ENCODE data around the gene AP3B1.
"Not testable (repeated sequence)": the region's sequence is repeated elsewhere in the genome, so short reads cannot be mapped to it uniquely, and the experiment has no call there.

Gene AP3B1

DNA sequence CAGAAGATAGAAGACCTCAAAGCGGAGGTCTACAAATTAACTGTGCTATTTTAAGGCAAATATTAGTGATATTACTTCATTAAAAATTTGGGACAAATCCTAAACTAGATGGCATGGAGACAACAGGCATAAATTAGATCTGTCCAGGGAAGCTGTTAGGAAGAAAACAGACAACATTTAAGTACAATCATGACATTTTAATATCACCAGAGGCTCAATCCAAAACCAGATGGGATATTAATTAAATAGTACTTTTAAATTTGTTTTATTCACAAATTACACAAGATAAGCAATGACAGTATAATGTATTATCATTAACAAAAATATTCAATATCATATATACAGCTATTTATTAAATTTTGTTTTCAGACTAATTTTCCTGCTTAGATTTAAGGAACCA is 161.1 kb downstream of the AP3B1 start:
- no peak for DNase-seq

DNA sequence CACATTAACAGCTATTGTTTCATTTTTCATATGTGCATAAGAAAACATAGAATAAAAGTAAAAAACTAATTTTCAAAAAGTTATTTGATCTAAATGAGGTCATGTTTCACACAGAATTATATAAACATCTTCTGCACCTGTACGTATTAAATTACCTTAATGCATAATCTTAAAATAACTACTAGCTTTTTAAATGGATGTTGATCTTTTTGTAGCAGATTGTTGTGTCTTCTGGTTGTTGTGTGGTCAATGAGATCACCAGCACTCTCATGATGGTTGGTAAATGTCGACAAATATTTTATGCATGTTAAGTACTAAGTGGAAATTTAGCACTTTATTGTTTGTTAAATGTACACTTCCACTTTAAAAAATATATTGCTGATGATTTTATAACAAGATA is 162.0 kb downstream of the AP3B1 start:
- no peak for DNase-seq

DNA sequence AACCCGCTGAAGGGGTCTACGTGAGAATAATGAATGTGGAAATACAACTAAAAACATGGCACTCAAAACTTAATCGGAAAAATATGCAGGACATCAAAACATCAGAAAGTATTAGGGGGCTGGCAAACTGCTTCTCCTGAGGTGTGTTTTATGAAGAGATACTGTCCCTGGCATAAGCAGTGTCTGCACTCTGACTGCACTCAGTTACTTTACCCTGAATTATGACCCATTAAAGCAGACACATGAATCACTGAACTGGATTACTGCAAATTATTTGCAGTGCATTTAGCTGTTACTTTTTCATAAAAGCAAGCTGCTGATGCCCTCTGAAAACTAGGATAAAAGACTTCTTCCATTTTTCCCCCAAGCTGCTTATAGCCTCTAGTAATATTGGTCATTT is 164.9 kb downstream of the AP3B1 start:
- DNase-seq, result no peak

DNA sequence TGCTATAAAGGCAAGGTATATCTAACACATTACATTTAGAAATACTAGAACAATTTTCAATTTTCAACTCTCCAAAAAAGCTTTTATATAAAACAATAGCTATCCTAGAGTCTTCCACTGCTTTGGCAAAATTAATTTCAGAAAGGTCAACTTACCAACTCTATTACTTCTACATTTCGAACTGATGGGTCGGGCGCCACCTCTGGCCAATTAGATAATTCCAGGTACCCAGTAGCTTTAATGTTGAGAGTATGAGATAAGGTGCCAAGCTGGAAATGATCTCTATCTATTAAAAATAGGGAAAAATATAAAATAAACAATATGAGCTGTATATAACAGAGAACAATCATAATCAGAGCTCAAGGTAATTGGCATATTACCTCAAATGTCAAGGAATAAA is 166.6 kb downstream of the AP3B1 start:
- no peak for DNase-seq

DNA sequence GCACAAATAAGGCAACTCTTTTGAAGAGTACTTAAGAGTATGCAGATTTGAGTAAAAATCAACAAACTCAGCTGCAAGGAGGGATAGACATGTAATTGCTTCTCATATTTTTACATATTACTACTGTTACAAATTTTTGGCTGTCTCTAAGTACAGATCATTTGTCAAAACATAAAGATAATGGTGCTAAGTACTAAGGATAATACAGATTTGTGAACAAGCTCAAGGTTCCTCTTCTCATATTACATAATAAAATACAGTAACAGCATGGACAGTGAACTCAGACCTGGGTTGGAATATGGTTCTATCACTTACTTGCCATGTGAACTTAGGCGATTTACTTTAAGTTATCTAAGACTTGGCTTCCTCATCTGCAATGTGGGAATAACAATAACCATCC is 168.0 kb downstream of the AP3B1 start:
- no peak for DNase-seq

DNA sequence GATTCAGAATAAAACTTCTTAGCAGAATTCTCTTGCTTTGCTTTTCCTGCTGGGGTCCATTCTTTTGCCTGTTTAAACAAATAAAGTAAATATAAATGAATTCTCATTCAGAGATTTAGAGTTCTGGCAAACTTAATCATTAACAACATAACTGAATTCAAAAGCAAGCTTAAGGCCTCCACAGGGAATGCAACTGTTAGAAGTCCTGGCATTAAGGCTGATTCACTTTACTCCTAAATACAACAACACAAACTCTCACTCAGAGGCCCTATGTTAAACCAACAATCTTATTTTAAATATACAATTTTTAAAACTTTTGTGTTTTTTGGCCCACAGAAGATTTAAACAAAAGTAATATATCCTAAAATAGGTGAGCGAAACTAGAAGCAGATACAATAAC is 178.3 kb downstream of the AP3B1 start:
- DNase-seq, result no peak

DNA sequence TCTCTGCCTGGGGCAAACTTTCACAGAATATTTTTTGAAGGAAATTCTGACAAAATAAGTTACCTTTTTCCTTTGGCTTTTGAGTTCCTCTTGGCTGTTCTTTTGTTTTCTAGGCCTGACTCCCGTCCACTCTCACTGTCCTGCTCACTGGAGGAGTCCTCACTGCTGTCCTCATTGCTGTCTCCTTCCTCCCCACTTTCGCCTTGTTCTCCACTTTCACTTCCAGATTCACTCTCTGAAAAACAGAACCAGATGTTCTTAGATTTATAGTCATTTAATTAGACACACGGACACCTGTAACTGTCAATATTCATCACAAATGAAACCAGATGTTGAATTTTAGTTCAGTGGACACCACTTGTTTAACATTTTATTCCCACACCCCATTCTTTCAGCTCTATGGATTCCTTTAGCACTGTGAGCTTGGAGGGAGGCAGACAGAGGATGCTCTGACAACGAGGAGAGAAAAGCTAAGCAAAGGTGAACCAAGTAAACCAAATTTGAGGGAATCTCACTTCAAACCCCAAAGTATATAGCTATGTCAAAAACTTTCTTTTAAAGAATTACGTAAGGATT is 180.7 kb downstream of the AP3B1 start:
- no peak for DNase-seq

DNA sequence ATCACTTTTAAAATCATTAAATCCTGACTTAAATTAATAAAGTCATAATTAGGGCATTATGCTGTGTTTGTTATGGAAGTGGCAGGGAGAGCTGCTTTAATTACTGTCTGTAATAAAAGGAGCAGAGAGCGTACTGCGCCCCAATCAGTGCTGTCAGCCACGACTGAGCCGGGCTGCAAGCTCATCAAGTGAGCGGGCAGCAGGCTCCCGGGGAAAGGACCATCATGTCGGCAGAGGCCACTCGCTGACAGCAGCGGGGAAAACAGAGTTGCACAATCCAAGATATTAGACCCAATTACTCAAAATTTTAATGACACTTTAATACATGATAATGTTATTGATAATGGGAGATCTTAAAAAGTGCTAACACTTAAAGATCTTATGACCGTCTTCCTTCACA is 181.6 kb downstream of the AP3B1 start:
- no peak for DNase-seq

DNA sequence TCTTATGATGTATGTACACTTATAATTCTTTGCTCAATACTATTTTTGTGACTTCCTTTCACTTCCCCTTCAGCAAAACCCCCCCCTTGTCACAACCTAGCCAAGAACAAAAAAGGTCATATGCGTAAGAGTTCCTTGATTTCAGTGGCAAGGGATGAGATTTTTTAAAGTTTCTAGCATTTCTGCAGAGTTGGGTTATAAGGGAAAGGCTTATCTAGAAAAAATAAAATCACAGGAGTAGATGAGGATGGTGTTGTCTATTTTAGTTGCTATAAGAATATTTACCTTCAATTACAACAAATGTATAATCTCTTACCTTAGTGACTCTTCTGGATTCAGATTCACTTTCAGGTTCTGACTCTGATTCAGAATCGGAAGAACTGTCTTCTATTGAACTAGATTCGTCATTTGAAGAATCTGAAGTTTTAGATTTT is 184.6 kb downstream of the AP3B1 start:
- DNase-seq, result no peak

DNA sequence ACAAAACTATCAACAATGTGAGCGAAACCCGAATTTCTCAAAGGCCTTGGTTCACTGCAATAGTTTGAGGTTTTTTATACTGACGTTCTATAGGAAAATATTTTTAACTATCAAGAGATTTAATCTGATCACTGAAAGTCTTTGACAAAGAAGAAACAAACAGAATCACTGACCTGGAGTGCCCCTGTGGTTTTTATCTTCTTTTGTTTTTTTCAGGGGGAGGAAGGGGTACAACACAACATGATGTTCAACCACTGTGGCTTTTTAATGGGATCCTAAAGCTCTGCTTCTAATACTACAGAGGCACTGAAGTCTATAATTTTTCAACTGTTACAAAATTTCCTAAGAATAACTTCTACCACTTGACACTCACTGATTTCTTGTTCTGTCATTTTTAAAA is 185.9 kb downstream of the AP3B1 start:
- DNase-seq, result no peak

DNA sequence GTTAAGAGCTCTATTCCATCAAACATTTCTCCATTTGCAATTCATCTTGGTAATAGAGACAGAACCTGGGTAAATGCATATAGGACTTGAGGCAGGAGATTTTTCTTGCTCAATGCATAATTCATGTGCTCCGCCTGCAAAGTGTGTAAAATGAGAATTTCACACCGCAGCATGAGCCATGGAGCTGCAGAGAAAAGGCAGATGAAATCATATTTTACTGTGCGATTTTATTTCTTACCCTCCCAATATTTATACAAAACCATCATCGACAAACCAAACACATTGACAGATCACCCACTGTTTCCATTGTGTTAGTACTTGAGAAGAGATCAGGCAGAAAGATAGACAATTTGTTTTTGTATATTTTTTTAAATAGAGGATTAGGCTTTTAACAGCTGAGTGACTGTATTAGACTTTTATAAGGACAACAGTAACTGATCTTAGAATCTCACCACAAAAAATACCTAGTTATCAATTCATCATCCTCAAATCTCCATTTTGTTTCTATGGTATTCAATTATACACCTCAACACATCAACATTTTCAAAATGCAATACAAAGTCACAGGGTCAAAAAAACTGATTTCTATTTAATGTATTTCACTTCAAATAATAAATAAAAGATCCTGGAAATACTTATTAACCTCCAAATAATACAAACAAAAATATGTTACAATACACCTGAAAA is 191.1 kb downstream of the AP3B1 start:
- no peak for DNase-seq

DNA sequence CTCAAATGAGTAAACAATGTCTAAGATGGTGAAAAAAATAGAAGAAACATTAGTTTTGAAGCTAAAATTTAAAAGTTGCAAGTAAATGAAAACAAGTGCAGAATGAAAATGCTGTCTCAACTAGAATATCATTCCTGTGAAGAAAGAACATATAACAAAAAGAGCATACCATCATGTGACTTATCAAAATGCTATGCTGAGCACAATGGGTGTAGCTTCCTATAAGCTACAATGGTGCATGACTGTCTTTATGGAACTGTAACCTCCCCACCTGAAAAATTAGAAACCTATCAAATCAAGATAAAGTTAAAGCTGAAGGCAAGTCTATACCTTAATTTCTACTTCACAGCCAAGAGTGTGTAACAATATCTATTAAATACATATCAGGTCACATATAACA is 192.0 kb downstream of the AP3B1 start:
- DNase-seq, result no peak

DNA sequence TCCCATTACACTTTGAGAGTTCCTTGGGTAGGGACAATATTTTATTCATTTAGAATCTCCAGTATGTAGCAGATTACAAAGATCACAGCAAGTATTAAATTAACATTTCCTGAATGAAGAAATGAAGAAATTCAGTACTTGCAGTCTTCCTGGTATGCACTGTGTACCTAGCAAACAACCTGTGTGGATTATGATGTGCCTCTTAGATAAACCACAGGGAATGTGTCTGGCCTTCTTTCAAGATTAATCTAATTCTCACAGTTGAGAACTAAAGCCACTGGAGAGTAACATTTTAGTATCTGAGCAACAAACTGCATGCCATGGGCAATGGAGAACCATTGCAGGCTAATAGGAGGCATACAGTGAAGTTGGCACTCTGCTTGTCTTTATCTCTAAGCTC is 199.4 kb downstream of the AP3B1 start:
- no peak for DNase-seq

DNA sequence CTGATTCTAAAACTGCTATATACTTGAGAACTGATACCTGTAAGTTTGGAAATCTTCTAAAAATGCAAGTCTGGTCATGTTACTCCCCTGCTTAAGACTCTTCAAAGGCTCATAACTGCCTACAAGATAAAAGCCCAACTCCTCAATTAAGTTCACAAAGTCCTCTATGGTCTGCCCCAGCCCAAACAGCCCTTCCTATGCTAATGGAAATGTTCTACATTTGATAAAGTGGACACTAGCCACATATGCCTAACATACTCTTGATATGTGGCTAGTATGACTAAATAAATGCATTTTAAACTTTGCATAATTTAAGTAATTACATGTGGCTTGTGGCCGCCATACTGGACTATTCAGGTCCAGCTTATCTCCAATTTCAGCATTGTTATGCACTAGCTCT is 204.5 kb downstream of the AP3B1 start:
- no peak for DNase-seq

DNA sequence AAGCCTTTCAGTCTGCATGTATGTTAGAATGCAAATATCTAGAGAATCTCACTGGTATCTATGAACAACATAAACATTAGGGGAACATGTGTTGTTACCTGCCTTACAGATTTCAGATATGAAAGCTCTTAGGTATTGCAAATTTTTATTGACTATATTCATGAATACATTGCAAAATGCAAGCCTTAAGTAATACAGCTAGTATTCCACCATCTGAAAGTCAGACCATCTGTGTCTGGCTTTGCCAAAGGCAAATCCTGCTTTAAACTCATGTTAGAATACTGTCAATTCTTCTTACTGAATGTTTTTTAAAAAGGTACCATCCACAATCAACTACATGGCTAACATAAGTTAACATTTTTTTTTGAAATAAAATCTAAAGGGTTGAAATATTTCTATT is 215.6 kb downstream of the AP3B1 start:
- DNase-seq, result no peak

DNA sequence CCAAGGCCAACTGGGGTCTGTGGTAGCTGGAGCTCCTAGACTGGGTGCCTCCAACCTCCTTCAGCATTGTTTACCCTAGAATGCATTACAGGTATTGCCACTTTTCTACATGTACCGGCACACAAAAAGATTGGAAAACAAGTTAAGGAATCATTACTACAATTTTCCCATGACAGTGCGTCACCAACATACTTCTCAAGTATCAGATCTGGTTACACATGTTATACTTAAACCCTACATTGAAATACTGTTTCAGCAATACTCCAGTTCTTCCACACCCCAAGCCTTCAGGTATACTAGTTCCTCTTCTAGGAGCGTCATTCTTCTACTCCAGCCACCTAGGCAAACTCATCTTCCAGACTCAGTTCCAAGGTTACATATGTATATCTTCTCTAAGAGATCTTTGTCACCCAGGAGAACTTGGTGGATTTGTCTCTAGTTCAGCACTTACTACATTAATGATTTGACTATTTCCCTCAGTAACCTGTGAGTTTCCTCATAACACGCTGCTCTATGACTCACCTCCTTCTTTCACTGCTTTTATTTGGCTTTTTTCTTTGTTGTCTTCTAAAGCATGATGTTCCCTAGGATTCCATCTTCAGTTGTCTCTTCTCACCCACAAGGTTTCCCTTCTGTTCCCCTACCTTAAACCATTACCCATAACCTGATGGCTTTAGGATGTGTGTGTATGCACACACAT is 217.0 kb downstream of the AP3B1 start:
- DNase-seq, result no peak

DNA sequence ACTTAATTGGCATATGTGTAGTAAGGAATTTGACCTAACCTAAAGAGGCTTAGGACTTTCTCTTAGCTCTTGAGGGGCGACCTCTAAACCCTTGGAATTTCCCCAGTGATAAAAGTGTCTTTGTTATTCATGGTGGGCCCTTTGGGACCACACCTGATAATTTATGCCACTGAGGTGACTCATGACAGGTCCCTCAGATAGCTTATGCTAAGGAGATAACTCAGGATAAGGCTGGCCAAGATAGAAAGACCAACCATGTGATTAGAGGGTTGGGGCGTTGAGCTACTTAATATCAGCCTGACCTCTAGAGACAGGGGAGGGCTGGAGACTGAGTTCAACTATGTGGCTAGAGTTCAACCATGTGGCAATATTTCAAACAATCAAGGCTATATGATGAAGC is 218.1 kb downstream of the AP3B1 start:
- DNase-seq, result no peak

DNA sequence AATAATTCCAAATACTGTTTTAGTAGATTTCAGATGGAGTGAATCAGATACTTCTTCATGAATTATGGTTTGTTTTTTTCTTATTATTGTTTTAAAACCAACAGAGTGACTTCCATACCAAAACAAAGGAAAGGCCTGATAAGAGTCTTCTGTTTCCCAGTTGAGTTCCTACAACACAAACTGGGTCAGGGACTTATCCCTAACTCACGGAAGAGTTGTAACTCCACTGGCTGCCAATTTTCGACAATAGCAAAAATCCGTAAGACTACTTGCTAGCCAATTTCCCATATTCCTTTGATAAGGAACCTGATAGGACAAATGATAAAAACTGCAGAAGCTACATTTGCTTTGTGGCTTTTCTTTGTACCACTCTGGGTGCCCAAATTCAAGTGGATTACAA is 219.2 kb downstream of the AP3B1 start:
- DNase-seq, result no peak

DNA sequence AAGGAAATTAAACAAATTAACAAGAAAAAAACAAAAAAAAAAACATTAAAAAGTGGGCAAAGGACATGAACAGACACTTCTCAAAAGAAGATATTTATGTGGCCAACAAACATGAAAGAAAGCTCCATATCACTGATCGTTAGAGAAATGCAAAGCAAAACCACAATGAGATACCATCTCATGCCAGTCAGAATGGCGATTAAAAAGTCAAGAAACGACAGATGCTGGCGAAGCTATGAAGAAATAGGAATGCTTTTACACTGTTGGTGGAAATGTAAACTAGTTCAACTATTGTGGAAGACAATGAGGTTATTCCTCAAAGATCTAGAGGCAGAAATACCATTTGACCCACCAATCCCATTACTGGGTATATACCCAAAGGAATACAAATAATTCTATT is 223.8 kb downstream of the AP3B1 start:
- DNase-seq, result not testable (repeated sequence)

DNA sequence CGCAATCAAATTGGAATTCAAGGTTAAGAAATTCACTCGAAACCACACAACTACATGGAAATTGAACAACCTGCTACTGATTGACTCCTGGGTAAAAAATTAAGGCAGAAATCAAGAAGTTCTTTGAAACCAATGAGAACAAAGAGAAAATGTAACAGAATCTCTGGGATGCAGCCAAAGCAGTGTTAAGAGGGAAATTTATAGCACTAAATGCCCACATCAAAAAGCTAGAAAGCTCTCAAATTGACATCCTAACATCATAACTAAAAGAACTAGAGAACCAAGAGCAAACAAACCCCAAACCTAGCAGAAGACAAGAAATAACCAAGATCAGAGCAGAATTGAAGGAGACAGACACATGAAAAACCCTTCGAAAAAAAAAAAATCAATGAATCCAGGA is 226.9 kb downstream of the AP3B1 start:
- not testable (repeated sequence) for DNase-seq

DNA sequence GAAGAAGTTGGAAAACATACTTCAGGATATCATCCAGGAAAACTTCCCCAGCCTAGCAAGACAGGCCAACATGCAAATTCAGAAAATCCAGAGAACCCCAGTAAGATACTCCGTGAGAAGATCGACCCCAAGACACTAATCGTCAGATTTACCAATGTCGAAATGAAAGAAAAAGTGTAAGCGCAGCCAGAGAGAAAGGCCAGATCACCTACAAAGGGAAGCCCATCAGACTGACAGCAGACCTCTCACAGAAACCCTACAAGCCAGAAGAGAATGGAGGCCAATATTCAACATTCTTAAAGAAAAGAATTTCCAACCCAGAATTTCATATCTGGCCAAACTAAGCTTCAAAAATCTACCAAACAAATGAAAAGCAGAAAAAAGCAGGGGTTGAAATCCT is 227.8 kb downstream of the AP3B1 start:
- DNase-seq, result not testable (repeated sequence)

DNA sequence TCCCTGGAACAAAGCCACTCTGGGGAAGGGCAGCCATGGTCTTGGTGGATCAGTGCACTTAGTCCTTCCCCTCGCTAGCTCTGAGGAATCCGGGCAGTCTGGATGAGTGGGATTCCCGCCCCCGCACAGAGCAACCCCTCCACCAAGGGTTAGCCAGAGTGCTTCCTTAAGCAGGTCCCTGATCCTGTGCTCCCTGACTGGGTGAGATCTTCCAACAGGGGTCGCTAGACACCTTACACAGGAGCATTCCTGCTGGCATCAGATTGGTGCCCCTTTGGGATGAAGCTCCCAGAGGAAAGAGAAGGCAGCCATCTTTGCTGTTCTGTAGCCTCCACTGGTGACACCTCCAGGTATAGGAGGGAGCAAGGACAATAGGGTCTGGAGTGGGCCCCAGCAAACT is 228.8 kb downstream of the AP3B1 start:
- no peak for DNase-seq

DNA sequence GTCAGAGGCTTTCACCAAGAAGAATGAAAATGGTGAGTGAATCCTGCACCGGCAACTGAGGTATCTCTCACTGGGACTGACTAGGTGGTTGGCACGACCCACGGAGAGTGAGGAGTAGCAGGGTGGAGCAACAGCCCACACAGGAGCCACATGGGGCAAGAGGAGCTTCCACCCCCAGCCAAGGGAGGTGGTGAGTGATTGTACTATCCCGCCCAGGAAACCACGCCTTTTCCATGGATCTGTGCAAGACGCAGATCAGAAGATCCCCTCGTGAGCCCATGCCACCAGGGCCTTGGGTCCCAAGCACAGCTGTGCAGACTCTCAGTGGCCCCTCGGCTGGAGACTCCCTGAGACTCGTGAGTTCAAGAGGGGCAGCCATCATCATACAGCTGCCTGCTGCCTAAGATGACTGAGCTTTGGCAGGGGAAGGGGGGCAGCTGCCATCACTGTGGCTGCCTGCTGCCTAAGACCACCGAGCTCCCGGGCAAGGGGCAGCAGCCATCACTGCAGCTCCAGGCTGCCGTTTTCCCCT is 229.5 kb downstream of the AP3B1 start:
- DNase-seq, result no peak

DNA sequence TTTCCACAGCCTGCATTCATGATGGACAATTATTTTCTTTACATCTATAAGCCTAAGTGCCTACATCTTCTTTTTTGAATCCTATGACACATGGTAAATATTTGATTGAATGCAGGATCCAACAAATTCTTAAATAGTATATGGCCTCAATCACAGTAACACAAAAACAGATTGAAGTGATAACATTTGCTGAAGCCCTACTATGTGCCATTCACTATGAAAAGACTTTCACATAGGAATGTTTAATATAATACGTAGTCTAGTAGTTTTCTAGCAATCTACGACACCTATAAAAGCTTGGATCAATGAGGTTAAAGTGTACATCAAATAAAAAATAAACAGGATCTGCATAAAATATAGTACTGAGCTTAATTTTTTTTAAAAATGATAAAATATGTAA is 231.0 kb downstream of the AP3B1 start:
- no peak for DNase-seq

Data from NCI-H345 (cell line).